ENCODE measurements around the gene CTSG.

- no peak for TF ChIP-seq CTCF (IDR thresholded peaks at IDR 0.05)
- TF ChIP-seq ZFX (IDR thresholded peaks at IDR 0.05; ENCODE audit: borderline replicate concordance) = no peak
These were observed 2.5 kb upstream of the CTSG start for GRCh38 chr14:24578558-24578957.

All from 22Rv1 (cell line).